GM12872 (cell line): ENCODE measurements around the gene TBX18.
A peak's percentile ranks its signal among the peaks of the same experiment; 100 is the strongest.

Experiments
- CTCF ChIP-seq: IDR thresholded peaks from 3 replicates; pipeline ENCODE4 v1.5.1; 2011; ENCODE audit warnings: low read depth, mild to moderate bottlenecking, low read length, moderate library complexity; ENCODE audit not compliant: insufficient read depth

The TBX18 gene

GRCh38 chr6:84740385-84740784, 24.0 kb downstream of the TBX18 start:
- no peak for TF ChIP-seq CTCF

- no peak for TF ChIP-seq CTCF
Observed at GRCh38 chr6:84739866-84740208, 24.6 kb downstream of the TBX18 start.

GRCh38 chr6:84738996-84739865, 25.2 kb downstream of the TBX18 start:
- TF ChIP-seq CTCF, result no peak

- TF ChIP-seq CTCF, result no peak
Observed at GRCh38 chr6:84733889-84734288, 30.5 kb downstream of the TBX18 start.

- TF ChIP-seq CTCF, result no peak
Observed at GRCh38 chr6:84731901-84732300, 32.5 kb downstream of the TBX18 start.

- TF ChIP-seq CTCF, result no peak
Observed at GRCh38 chr6:84731401-84731800, 33.0 kb downstream of the TBX18 start.

- peak; percentile 45; the same call in 1 of the 3 replicates for TF ChIP-seq CTCF
Observed at GRCh38 chr6:84728602-84729001, 35.8 kb downstream of the TBX18 start.

GRCh38 chr6:84719152-84719551, 45.2 kb downstream of the TBX18 start:
- no peak for TF ChIP-seq CTCF
